Tibial nerve (tissue), 4 donors: ENCODE measurements around the gene L1CAM. TPM values are rescaled to one million over a fixed set of nuclear protein-coding genes. Genes with fewer than 3 reads are reported as not detected.

ENCODE experiments used
- DNase-seq, 2 donors: peaks; one replicate each; pipeline ENCODE4 v3.0.0-alpha.2; 2019; ENCODE audit warnings: low spot score in 2 of 2
- H3K27ac ChIP-seq, 4 donors: fragments of 200-600 bp; sonication (generic) in 3 of 4; one replicate each; pipeline ENCODE4 v1.5.1; 2017 to 2019; ENCODE audit warnings: mild to moderate bottlenecking in 1 of 4
- H3K27me3 ChIP-seq, 2 donors: fragments of 200-600 bp; sonication (generic) in 1 of 2; one replicate each; pipeline versions ENCODE4 v1.5.1 to v1.6.0; 2017 to 2019
- H3K36me3 ChIP-seq, 3 donors: fragments of 200-600 bp; sonication (generic); one replicate each; pipeline ENCODE4 v1.5.1; 2018 to 2019
- H3K4me1 ChIP-seq, 4 donors: fragments of 200-600 bp; sonication (generic) in 3 of 4; one replicate each; pipeline ENCODE4 v1.5.1; 2017 to 2019
- H3K4me3 ChIP-seq, 4 donors: fragments of 200-600 bp; sonication (generic) in 3 of 4; one replicate each; pipeline ENCODE4 v1.5.1; 2017 to 2019; ENCODE audit warnings: mild to moderate bottlenecking in 1 of 4, moderate library complexity in 1 of 4
- H3K9me3 ChIP-seq, 4 donors: fragments of 200-600 bp; sonication (generic) in 3 of 4; one replicate each; pipeline ENCODE4 v1.5.1; 2017 to 2019
- EP300 ChIP-seq, 2 donors: sonication (generic); formaldehyde crosslinking; IDR thresholded peaks; one replicate each; pipeline ENCODE4 v1.6.1; 2017; ENCODE audit warnings: antibody characterized with exemption in 2 of 2, mild to moderate bottlenecking in 1 of 2
- POLR2A ChIP-seq, 2 donors: fragments of 450-650 bp; IDR thresholded peaks; one replicate each; pipeline ENCODE4 v1.6.1; 2017; ENCODE audit warnings: antibody characterized with exemption in 2 of 2, mild to moderate bottlenecking in 2 of 2, moderate library complexity in 2 of 2
- WGBS, 2 donors: methylation state at CpG; one replicate each; pipeline ENCODE4 v1.1.5; 2018; 5-methylcytosine and 5-hydroxymethylcytosine counted together
- total RNA-seq, 4 donors: library from RNA; depleted of rRNA; stranded (reverse); fragments of >200 nt; gene quantifications; one replicate each; pipeline ENCODE4 v1.1.0, GENCODE V29; 2016
- TF ChIP-seq, protein P1 (sequence below), 5 experiments: fragments of 200-600 bp in 3 of 5; fragments of 450-650 bp in 2 of 5; sonication (generic) in 3 of 5; IDR thresholded peaks; one replicate each; pipeline ENCODE4 v1.5.1; 2016 to 2019; ENCODE audit warnings: antibody characterized with exemption in 5 of 5, mild to moderate bottlenecking in 3 of 5, moderate library complexity in 2 of 5

Gene L1CAM
- total RNA-seq, 4 donors from 2014 or later: 23.7 to 53.7 (median 46.3) TPM

DNA sequence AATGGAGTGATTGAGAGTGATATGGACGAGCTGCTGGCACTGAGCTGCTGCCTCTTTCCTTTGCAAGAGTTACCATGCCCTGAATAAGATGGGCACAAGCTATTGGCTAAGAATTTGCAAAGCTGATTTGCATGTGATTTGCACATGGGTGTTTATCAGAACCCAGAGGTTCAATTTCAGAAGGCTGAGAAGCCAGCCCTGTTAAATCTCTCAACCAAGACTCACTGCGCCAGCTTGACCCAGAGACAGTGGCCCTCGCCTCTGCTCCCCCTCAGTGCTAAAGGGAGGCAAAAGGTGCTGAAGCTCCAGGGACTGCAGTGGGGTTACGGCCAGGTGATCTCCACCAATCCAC lies 39.4 kb upstream of the L1CAM start:
- Histone ChIP-seq H3K27ac (peak overlapping the region in 3 of 4 donors; percentile 63 to 94 (median 94)), H3K4me1 (peaks cover 0 to 73% (median 19%) of the 10 kb centered on the region in 4 donors), H3K9me3 (no peaks in the 10 kb centered on the region), H3K4me3 (peak overlapping the region in 3 of 4 donors; percentile 1 to 71 (median 39)), H3K36me3 (peaks cover 0 to 5% (median 0%) of the 10 kb centered on the region in 3 donors), H3K27me3 (peaks cover 0 to 22% of the 10 kb centered on the region in 2 donors)
- TF ChIP-seq POLR2A (IDR thresholded peaks at IDR 0.05) (no peak), EP300 (IDR thresholded peaks at IDR 0.05) (no peak)
- TF ChIP-seq, protein P1, sequence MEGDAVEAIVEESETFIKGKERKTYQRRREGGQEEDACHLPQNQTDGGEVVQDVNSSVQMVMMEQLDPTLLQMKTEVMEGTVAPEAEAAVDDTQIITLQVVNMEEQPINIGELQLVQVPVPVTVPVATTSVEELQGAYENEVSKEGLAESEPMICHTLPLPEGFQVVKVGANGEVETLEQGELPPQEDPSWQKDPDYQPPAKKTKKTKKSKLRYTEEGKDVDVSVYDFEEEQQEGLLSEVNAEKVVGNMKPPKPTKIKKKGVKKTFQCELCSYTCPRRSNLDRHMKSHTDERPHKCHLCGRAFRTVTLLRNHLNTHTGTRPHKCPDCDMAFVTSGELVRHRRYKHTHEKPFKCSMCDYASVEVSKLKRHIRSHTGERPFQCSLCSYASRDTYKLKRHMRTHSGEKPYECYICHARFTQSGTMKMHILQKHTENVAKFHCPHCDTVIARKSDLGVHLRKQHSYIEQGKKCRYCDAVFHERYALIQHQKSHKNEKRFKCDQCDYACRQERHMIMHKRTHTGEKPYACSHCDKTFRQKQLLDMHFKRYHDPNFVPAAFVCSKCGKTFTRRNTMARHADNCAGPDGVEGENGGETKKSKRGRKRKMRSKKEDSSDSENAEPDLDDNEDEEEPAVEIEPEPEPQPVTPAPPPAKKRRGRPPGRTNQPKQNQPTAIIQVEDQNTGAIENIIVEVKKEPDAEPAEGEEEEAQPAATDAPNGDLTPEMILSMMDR (IDR thresholded peaks at IDR 0.05): no peak
- 58 to 69% methylated on average over 2 to 4 of the region's 4 CpGs for WGBS, 2 donors
- no peak for DNase-seq

DNA sequence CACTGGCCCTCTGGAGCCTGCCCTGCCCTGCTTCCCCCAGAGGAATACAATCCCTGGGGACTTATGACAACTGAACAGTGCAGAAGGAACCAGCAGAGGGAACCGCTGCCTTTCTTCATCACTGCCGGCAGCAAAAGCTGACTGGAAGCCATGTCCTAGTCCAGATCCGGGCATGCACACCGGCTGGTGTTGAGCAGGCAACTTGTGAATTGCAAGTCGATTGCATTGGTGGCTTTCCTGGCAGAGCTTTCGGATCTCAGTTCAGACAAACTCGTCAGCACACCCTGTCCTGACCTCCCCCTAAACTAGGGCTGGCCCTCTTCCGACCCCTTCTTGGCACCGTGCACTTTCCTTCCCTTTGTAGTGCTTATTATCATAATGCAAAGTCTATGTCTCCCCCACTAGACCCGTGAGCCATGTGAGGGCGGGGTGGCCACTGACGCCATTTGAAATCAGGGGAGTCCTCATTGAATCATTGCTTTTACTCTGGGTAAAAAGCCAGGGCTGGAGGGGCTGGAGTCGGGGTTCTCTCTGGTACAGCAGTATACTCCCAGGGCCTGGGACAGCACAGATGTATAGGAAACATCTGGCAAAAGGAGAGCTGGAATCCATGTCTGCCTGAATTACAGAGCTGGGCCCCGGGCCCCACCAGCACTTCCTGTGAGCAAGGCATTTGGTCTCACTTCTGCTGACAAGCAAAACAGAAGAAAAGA lies 38.3 kb upstream of the L1CAM start:
- H3K9me3 ChIP-seq: no peaks in the 10 kb centered on the region
- no peak for TF ChIP-seq EP300 (IDR thresholded peaks at IDR 0.05)
- TF ChIP-seq, protein P1 (IDR thresholded peaks at IDR 0.05): peak in 4 of 5 experiments; percentile 15 to 34 (median 25)
- no peaks in the 10 kb centered on the region for H3K36me3 ChIP-seq
- peak overlapping the region in 2 of 4 donors; percentile 33 to 38 for H3K27ac ChIP-seq
- no peak for DNase-seq
- H3K4me1 ChIP-seq: peaks cover 0 to 71% (median 19%) of the 10 kb centered on the region in 4 donors
- peaks cover 0 to 22% of the 10 kb centered on the region in 2 donors for H3K27me3 ChIP-seq
- WGBS, 2 donors: 11 to 39% methylated on average over 14 of the region's 14 CpGs
- peak overlapping the region in 2 of 4 donors; percentile 3 to 71 for H3K4me3 ChIP-seq

DNA sequence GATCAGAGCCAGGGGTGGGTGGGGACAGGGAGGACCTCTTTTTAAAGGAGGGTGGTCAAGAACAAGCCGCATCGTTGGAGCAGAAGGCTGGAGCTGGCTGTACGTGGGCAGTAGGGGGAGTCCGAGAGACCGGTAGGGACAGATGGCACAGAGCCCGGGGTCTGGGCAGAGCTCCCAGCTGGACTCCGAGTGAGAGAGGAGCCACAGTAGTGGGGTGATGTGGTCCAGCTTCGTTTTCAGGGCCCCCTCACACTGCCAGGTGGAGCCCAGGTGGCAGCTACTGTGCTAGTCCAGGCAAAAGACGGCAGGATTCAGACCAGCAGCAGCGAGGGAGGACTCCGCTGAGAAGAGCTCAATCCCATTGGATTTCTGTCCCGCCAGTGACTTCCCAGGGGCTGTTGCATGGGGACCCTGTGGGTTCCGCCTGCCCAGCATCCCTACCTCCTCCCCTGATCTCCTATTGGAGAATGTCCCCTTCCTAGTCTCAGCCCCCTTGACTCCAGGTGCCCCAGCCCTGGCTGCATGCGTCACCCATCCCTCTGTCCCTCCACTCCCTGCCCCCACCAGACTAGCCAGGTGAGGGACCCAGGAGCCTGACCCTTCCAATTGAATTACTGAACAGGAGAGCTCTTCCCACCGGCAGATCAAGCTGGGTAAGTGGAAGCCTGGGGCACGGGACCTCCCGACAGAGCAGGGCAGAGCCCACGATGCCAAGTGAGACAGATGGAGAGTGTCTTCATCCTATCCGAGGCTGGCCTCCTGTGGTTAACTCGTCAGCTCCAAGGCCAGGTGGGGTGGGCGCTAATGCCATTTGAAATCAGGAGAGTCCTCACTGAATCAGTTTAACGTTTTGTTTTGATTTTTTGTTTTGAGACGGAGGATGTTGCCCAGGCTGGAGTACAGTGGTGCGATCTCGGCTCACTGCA lies 37.2 kb upstream of the L1CAM start:
- H3K27me3 ChIP-seq: peaks cover 0 to 22% of the 10 kb centered on the region in 2 donors

DNA sequence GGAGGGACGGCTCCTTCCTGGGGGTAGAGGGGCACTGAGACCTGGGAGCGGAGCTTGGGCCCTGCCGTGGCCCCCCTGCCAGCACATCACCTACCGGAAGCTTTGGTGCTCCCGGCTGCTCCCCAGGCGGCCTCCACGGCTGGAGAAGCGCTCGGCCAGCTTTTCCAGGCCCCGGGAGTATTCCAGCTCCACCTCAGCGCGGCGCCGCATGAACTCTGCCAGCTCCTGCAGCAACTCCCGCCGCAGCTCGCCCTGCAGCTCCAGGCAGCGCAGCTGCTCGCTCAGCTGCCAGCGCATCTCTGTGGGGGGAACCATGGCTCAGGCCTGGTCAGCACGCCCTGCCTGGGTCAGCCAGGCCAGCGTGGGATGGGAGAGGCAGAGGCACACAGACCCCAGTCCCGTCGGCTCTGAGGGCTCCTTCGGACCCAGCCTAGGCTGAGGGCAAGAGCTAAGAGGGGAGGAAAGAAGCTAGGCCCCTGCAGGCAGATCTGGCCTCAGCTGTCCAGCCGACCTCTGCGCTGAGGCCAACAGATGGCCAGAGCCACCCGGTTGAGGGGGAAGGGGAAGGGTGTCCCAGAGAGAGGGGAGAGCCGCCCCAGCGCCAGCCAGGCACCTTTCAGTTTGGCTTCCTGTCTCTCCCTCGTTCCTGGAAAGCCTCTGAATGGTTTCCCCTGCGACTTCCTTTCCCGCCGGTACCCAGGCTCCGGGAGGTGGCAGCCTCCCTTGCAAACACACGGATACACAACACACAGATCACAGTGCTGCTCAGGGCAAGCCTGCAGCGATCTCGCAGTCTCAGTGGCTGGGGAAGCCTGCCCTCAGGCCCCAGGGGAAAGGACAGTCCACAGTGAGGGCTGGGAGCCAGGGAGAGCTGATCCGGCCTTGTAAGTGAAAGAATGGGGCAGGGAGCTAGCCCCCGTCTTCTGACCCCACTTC lies 35.8 kb upstream of the L1CAM start:
- DNase-seq: no peak
- TF ChIP-seq POLR2A (IDR thresholded peaks at IDR 0.05): no peak
- no peak for TF ChIP-seq EP300 (IDR thresholded peaks at IDR 0.05)
- TF ChIP-seq, protein P1 (IDR thresholded peaks at IDR 0.05): no peak
- Histone ChIP-seq H3K27me3 (peaks cover 0 to 21% of the 10 kb centered on the region in 2 donors), H3K36me3 (no peaks in the 10 kb centered on the region), H3K4me1 (peaks cover 0 to 55% (median 10%) of the 10 kb centered on the region in 4 donors), H3K27ac (no peak overlapping the region), H3K9me3 (no peaks in the 10 kb centered on the region), H3K4me3 (no peak overlapping the region)
- WGBS, 2 donors: 40 to 69% methylated on average over 3 to 28 of the region's 40 CpGs

More for the DNA sequence above, 37.2 kb upstream of the L1CAM start:
- no peak for TF ChIP-seq POLR2A (IDR thresholded peaks at IDR 0.05)
- TF ChIP-seq, protein P1 (IDR thresholded peaks at IDR 0.05): peak; percentile 22 to 65 (median 45)
- DNase-seq: peak; percentile 57 to 74
- no peak overlapping the region for H3K4me3 ChIP-seq
- no peak overlapping the region for H3K27ac ChIP-seq
- H3K9me3 ChIP-seq: no peaks in the 10 kb centered on the region
- peaks cover 0 to 62% (median 16%) of the 10 kb centered on the region in 4 donors for H3K4me1 ChIP-seq
- H3K36me3 ChIP-seq: no peaks in the 10 kb centered on the region
- WGBS, 2 donors: 52 to 59% methylated on average over 15 to 25 of the region's 25 CpGs
